LoVo (cell line): ENCODE data around the gene ATP2C2.
A peak's percentile ranks its signal among the peaks of the same experiment; 100 is the strongest.

ENCODE experiments used
- DNase-seq: peaks from one replicate; pipeline ENCODE4 v3.0.0-alpha.2; 2016; ENCODE audit warnings: low spot score

ATP2C2 gene

GRCh38 chr16:84498223-84498610 is 129.9 kb downstream of the ATP2C2 start:
- no peak for DNase-seq

DNA sequence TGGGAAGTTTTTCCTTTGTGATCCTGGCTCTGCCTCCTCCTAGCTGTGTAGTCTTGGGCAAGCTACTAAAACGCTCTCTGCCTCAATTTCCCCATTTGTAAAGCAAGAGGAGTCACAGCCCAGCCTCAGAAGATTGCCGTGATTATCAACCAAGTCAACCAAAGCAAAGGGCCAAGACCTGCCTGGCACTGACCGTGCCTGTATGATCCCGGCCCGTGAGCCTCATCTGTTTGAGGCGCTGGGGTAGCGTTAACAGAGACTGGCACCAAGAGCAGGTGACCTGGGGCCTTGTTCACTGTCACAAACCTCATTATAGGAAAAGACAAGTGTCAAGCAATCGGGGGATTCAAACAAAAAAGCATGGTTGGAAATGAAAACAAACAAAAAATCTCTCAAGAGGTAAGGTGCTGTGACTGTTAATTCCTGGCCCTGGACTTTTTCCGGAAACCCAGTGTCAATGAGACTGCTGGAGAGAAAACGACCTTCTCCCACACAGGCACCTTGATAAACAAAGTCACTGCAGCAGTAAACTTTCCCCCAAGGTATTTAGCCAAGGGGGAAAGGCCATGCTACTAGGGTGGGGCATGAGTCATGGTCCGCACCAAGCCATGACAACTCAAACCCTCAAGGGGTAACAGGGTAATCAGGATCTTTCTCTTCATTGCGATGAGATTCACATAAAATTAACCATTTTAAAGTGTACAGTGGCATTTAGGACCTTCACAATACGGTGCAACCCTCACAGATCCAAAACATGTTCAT is 130.7 kb downstream of the ATP2C2 start:
- DNase-seq: peak; percentile 14

DNA sequence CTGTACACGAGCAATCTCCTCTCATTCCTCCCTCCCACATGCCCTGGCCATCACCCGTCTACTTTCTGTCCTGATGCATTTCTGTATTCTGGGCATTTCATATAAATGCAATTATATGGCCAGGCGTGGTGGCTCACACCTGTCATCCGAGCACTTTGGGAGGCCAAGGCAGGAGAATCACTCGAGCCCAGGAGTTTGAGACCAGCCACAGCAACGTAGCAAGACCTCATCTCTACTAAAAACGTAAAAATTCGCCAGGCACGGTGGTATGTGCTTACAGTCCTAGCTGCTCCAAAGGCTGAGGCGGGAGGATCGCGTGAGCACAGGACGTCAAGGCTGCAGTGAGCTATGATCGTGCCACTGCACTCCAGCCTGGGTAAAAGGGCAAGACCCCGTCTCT is 131.3 kb downstream of the ATP2C2 start:
- DNase-seq: no peak

GRCh38 chr16:84500531-84500930 is 132.2 kb downstream of the ATP2C2 start:
- DNase-seq: no peak

DNA sequence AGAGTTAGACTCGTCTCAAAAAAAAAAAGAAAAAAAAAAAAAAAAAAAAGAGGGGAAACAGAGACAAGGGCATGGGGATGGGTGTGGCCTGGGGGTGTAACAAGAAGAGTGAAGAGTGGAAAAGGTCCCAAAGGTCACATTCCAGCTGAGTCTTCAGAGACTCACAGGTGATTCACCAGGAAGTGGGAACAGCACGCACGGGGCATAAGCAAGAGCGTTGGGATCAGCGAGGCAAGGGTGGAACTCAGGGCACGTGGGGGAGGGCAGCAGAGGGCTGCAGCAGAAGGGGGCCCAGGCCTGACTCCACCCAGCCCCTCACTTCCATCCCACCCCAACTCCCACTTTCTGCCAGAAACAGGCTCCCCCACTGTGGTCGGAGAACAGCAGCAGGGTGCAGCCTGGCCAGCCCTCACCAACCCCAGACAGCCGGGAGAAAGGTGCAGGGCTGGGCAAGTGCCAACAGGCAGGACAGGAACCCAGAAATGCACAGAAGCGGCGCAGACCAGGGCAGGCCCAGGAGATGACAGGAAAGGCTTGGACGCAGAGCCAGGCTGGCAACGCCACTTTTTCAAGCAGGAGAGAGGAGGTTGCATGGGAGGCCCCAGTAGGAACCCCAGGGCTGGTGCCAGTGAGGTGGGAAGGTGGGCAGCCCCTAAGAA is 132.9 kb downstream of the ATP2C2 start:
- peak; percentile 86 for DNase-seq

GRCh38 chr16:84502075-84502474 is 133.7 kb downstream of the ATP2C2 start:
- no peak for DNase-seq

GRCh38 chr16:84502581-84502980 is 134.2 kb downstream of the ATP2C2 start:
- DNase-seq: peak; percentile 25

DNA sequence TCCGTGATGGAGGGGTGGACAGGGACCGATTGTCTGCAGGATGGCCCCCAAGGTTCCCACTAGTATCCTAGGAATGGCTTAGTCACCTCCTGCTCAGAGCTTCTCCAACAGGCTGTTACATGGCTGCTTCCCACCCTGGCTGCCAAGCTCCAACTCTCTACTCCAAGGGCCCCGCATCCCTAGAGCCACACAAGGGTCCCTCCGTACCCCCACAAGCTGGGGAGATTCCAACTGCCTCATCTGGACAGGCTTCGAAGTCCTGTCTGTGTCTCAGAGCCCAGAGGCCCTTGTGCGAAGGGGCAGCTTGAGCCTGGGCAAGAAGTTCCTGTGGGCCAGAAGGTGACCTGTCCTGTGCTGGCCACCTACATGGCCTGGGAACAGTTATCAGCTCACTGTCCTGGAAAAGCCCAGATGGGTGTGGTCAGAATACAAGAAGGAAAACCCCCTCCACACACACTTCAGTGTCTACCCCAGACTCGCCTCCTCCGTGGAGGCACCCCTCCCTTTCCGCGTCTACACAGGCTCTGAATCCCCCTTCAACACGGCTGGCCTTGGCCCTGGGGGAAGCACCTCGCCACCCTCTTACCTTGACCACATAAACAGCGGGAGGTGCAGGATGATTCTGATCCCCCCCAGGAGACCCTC is 135.5 kb downstream of the ATP2C2 start:
- peak; percentile 14 for DNase-seq

GRCh38 chr16:84504420-84505248 is 136.3 kb downstream of the ATP2C2 start, which contains the start of gene MEAK7:
Gene MEAK7 (minus strand): TSS chr16:84504659. CDS start chr16:84498086, 6,573 bp downstream.
- DNase-seq: peak; percentile 97

- DNase-seq: no peak
Observed at GRCh38 chr16:84505249-84506187, 137.2 kb downstream of the ATP2C2 start.

DNA sequence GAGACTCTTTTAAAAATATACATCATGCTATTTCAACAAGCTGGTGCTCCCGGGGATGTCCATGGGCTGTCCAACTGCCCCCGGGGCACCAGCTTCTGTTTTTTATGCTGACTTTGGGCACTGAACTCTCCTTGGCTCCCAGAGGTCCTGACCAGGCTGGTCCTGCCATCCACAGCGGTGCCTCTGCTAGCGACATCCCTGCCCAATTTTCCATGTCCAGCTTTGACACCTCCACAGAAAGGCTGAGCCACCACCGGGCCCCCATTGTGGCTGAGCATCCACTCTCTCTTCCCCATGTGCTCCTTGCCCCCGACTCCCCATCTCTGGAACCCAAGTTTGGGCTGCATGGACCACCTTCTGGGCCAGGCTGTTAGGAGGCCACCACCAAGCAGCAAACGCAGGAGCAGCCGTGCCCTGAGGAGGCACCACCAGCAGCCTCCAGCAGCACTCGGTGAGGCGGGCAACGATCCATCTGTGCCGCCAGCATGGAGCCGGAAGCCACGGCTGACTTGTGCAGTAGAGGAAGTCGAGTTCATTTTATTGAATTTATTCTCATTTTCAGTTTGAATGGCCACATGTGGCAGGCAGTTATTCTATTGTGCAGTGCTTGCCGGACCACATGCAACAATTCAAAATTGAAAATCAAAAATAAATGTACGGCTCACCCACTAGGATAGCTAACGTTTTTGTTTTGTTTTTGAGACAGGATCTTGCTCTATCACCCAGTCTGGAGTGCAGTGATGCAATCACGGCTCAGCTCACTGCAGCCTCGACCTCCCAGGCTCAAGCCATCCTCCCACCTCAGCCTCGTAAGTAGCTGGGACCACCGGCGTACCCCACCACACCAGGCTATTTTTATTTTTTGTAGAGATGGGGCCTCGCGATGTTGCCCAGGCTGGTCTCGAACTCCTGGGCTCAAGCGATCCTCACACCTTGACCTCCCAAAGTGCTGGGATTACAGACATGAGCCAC is 139.0 kb downstream of the ATP2C2 start:
- no peak for DNase-seq

GRCh38 chr16:84508502-84508901 is 140.2 kb downstream of the ATP2C2 start:
- no peak for DNase-seq

DNA sequence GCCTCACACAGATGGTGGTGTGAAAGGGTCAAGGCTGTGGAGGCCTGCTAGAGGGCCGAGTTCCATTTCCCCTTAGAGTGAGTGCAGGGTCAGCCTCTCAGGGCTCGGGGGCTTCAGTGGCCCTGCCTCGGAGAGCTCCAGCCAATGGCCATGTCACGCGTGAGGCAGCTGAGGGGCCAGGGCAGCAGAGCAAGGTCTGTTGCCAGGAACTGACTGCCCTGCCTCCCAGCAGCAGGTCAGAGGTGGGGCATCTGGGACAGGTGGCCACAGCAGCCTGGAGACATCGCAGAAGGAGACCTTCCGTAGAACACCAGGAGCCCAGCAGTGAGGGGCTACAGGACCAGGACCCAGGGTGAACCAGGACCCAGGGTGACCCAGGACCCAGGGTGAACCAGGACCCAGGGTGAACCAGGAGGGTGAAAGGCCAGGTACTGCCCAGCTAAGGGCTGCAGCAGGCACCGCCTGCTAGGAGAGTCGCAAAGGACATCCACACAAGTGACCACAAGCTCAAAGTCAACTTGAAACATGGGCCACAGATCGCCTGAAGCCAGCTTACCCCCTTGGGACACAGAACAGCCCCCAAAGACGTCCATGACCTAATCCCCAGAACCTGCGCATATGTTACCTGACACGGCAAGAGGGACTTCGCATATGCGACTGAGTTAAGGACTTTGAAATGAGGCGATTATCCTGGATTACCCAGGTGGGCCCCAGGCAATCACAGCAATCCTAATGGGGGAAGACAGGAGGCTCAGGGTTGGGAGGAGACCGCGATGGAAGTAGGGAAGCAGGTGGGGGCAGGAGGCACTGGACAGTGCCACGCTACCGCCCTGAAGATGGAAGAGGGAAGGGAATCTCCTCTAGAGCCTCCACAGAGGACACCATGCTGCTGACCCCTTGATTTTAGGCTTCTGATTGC is 141.0 kb downstream of the ATP2C2 start:
- DNase-seq: no peak

DNA sequence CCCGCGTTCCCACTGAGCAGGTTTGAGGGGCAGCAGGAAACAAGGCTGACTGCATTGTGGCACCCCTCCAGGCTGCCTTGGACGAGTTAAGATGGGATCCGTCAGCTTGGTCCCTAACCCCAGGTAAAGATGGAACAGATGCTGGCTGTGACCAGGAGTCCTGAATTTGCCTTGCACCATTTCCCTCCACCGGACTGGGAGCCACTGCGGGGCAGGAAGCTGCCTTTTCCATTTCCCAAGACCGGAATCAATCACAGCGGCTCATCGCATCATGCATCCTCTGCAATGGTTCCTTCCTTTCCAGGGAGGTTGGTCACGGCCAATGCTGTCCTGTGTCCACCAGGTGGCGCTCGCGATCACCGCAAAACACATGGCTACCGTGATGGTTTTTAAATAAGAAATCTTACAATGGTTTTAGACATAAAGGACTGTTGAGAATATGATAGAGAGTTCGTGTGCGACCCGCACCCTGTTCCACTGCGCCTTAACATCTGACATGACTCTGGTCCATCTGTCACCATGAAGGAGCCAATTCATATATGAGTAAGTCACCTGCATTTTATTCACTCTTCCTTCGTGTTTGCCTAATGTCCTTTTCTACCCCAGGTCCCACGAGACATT is 143.0 kb downstream of the ATP2C2 start:
- DNase-seq: peak; percentile 69

GRCh38 chr16:84511831-84512230 is 143.5 kb downstream of the ATP2C2 start:
- DNase-seq: no peak

DNA sequence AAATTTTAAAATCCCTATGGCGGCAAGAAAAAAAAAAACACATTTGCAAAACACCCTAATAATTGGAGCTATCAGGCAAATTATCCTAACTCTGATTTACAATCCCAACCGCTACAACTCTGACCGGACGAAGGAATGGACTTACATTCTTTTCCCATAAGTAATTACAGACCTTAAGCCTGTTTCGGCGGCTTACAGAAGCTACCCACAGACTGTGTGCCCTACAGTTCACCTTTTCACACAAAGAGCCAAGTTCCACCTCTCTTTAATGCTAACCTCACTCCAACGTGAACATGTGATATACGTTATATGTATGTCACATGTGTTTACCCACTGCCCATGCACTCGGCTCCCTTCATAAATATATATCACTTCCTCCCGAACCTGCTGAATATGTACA is 144.8 kb downstream of the ATP2C2 start:
- DNase-seq: no peak

DNA sequence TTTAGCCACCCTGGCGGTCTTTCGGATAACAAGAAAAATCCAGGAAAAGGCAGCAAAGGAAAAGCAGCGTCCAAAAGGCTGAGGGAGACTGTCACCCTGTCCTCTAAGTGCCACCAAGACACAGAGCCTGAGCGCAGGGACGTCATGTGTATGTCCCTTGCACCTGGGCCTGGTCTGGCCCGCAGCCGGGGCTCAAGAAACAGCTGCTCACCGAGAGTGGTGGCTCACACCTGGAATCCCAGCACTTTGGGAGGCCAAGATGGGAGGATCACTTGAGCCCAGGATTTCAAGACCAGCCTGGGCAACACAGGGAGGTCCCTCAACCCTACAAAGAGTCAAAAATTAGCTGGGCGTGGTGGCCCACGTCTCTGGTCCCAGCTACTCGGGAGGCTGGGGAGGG is 145.3 kb downstream of the ATP2C2 start:
- no peak for DNase-seq
